Ishikawa (cell line): ENCODE data around the gene ZSCAN30.

Experiments used
- CEBPB ChIP-seq: IDR thresholded peaks from 2 replicates; pipeline ENCODE4 v1.6.1; 2012
- CREB1 ChIP-seq: IDR thresholded peaks from 2 replicates; pipeline ENCODE4 v1.6.1; 2012; ENCODE audit warnings: low read depth
- EGR1 ChIP-seq: IDR thresholded peaks from 2 replicates; pipeline ENCODE4 v1.6.1; 2012
- EP300 ChIP-seq: IDR thresholded peaks from 2 replicates; pipeline ENCODE4 v1.6.1; 2012; ENCODE audit warnings: borderline replicate concordance
- FOXM1 ChIP-seq: IDR thresholded peaks from 2 replicates; pipeline ENCODE4 v1.6.1; 2012; ENCODE audit warnings: low read depth, borderline replicate concordance
- MAX ChIP-seq: IDR thresholded peaks from 2 replicates; pipeline ENCODE4 v1.6.1; 2012
- NFIC ChIP-seq: IDR thresholded peaks from 2 replicates; pipeline ENCODE4 v1.6.1; 2012
- RAD21 ChIP-seq: IDR thresholded peaks from 2 replicates; pipeline ENCODE4 v1.6.1; 2012; ENCODE audit warnings: low read depth
- REST ChIP-seq: IDR thresholded peaks from 2 replicates; pipeline ENCODE4 v1.6.1; 2012; ENCODE audit warnings: low read depth, mild to moderate bottlenecking
- TAF1 ChIP-seq: IDR thresholded peaks from 2 replicates; pipeline ENCODE4 v1.6.1; 2012; ENCODE audit warnings: low read depth, mild to moderate bottlenecking
- TCF12 ChIP-seq: IDR thresholded peaks from 2 replicates; pipeline ENCODE4 v1.6.1; 2012; ENCODE audit warnings: low read depth
- TEAD4 ChIP-seq: IDR thresholded peaks from 2 replicates; pipeline ENCODE4 v1.6.1; 2012
- USF1 ChIP-seq: IDR thresholded peaks from 2 replicates; pipeline ENCODE4 v1.6.1; 2012
- YY1 ChIP-seq: IDR thresholded peaks from 2 replicates; pipeline ENCODE4 v1.6.1; 2012; ENCODE audit warnings: low read depth
- ZBTB7A ChIP-seq: IDR thresholded peaks from 2 replicates; pipeline ENCODE4 v1.6.1; 2012; ENCODE audit warnings: low read depth

The ZSCAN30 gene

GRCh38 chr18:35223797-35224196 lies 66.2 kb downstream of the ZSCAN30 start:
- no peak for TF ChIP-seq TAF1
- no peak for TF ChIP-seq CEBPB
- TF ChIP-seq MAX: no peak
- no peak for TF ChIP-seq FOXM1
- no peak for TF ChIP-seq EP300
- no peak for TF ChIP-seq TCF12
- no peak for TF ChIP-seq EGR1
- no peak for TF ChIP-seq NFIC
- no peak for TF ChIP-seq YY1
- no peak for TF ChIP-seq RAD21
- no peak for TF ChIP-seq USF1
- no peak for TF ChIP-seq TEAD4
- TF ChIP-seq CREB1: no peak
- TF ChIP-seq REST: no peak
- TF ChIP-seq ZBTB7A: no peak

- TF ChIP-seq EGR1 (no peak), NFIC (no peak), ZBTB7A (no peak), MAX (no peak), EP300 (no peak), TCF12 (no peak), TEAD4 (no peak), YY1 (no peak), CEBPB (no peak), CREB1 (no peak)
Observed at GRCh38 chr18:35220424-35220823, 69.6 kb downstream of the ZSCAN30 start.

- TF ChIP-seq MAX (no peak), REST (no peak), TCF12 (no peak), EP300 (no peak), FOXM1 (no peak), EGR1 (no peak), ZBTB7A (no peak), TEAD4 (no peak), TAF1 (no peak), CREB1 (no peak), CEBPB (no peak), YY1 (no peak)
Observed at GRCh38 chr18:35215026-35215425, 75.0 kb downstream of the ZSCAN30 start.

- TF ChIP-seq TCF12 (no peak), TEAD4 (no peak)
Observed at GRCh38 chr18:35205199-35205712, 84.8 kb downstream of the ZSCAN30 start.

- TF ChIP-seq TEAD4 (no peak), EGR1 (no peak), YY1 (no peak), ZBTB7A (no peak), REST (no peak)
Observed at GRCh38 chr18:35203067-35203466, 87.0 kb downstream of the ZSCAN30 start.
